GM19239 (cell line): ENCODE measurements around the gene BIRC7.

Experiments
- DNase-seq: peaks from one replicate; pipeline ENCODE4 v3.0.0; 2011; ENCODE audit warnings: low spot score; ENCODE audit not compliant: insufficient read length
- FAIRE-seq: peaks from 2 replicates; lab custom pipeline; 2011; peaks lifted over from hg19 to GRCh38; lab: Jason Lieb, UNC

Gene BIRC7

DNA sequence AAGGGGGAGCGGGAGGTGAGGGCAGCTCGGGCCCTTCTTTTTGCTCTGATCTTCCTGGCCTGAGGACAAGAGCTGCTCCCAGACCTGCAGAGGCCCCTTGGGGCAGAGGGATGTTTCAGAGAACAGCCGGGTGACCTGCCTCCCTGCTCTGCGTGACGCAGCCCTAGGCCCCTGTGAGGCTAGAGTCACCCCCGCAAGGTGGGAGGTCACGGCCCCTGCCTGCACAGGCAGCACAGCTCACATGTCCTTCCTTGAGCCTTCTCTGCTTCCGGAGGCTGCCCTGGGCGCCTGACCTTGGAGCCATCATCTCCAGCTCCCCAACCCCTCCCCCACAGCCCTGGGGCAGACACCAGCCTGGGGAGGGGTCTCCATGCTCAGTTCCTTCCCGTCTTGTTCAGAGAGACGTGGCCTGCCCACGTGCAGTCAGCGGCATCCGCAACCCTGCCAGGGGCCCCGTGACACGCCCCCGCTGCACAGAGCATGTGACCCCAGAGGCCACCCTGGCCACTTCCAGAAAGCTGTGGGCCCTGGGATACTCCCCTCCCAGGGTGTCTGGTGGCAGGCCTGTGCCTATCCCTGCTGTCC is at the start of gene BIRC7:
BIRC7 (plus strand) TSS at position 507 of the 585 bp plus-strand sequence. CDS start 192 bp downstream, outside the sequence.
- DNase-seq (no peak), FAIRE-seq (no peak)

GRCh38 chr20:63186084-63186483 is 49.6 kb upstream of the BIRC7 start:
- FAIRE-seq (no peak), DNase-seq (no peak)

DNA sequence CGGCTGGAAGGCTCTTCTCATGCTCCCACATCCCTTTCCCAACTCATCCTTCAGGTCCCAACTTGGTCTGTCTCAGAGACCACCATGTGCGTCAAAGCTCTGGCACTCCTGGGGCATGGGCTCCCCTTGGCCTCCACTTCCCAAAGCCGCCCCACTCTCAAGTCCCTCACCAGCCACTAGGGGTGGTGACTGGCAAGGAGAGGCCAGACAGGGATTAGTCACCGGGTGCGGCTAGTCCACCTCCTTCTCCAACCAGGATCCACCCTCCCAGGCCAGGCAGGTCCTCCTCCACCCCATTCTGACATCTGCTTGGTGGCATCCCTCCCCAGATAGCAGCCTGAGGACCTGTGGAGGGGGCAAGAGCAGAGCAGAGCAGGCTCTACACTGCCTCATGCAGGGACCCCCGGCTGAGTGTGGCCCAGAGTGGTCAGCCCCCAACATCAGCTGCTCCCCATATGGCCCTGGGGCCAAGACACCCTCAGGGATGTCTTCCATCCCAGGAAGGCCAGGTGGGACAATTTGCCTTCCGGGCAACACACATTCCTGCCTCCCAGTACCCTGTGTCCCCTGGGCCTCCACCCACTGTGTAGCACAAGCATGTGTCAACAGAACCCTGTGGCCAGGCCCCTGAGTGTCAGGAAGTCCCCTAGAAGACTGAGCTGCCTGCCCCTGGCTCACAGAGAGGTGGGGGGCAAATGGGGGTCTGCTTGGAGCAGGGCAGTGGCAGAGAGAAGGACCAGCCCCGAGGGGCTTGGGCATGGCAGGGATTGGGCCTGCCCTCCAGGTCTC is 49.0 kb upstream of the BIRC7 start:
- no peak for DNase-seq
- no peak for FAIRE-seq

DNA sequence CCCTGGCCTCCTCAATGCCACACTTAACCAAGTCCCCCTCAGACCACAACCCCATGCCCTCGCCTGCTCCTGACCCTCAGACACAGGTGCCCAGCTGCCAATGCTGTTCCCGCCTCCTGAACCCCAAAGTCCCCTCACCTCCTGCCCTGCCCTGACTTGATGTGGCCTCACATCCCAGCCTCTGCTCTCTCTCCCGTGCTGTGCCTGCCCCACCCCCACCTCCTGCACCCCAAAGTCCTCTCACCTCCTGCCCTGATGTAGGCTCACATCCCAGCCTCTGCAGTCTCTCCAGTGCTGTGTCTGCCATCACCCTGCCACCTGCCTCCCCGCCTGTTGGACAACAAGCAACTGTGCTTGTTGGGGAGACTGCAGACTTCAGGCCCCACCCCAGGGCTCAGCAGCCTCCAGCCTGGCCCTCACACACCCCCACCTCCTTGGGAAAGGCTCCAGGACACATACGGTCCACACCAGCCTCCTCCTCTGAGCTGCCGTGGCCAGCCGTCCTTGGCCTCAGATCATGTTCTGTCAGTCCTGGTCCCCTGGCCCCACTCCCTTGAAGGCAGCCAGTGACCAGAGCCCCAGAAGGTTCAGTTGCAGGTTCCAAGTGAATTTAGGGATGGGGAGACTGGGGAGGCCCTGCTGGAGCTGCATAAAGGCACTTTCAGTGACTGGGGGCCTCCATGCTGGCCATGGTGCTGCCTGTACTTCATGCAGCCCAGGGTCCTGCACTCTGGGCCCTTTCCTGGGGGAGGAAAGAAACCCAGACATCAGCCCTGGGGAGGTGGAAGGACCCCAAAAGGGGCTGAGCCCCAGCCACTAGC is 48.2 kb upstream of the BIRC7 start:
- FAIRE-seq (no peak), DNase-seq (no peak)

DNA sequence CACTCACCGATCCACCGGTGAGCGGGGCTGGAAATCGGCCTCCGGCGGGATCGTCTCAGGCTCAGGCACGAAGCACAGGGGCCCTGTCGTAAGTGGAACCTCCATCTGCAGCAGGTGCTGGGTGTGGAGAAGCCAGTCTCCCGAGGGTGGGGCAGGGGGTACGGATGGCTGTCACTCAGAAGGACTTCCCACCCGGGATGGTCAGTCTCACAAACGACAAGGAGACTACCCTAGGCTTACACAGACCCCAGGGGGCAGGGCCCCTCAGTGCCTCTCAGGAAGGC is 47.6 kb upstream of the BIRC7 start:
- DNase-seq: no peak
- no peak for FAIRE-seq

- DNase-seq: no peak
Measured at GRCh38 chr20:63188641-63189321, 46.9 kb upstream of the BIRC7 start.

GRCh38 chr20:63189322-63189642 is 46.4 kb upstream of the BIRC7 start:
- no peak for DNase-seq
- FAIRE-seq: no peak

More at GRCh38 chr20:63188641-63189321, 46.9 kb upstream of the BIRC7 start:
- FAIRE-seq: no peak

- no peak for FAIRE-seq
Measured at GRCh38 chr20:63189846-63190559, 45.7 kb upstream of the BIRC7 start.

DNA sequence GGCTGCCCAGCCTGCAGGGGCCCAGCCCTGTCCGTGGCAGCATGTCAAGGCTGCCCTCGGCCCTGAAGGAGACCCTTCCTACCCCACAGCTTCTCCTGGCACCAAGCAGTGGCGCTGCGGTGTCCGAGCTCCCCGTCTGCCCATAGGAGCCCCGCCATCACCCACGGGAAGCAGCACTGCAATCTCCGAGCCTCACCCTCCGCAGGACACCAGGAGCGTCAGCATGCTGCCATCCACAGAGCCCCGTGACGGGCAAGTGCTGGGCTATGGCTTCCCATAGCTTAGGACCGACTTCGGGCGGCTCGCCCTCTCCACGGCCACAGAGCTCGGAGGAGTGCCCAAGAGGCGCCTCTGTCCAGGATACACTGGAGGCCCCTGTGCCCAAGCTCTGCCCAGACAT is 44.9 kb upstream of the BIRC7 start:
- FAIRE-seq: no peak

More at GRCh38 chr20:63189846-63190559, 45.7 kb upstream of the BIRC7 start:
- no peak for DNase-seq

GRCh38 chr20:63191400-63191799 is 44.3 kb upstream of the BIRC7 start:
- FAIRE-seq: no peak

More for the DNA sequence above, 44.9 kb upstream of the BIRC7 start:
- no peak for DNase-seq

GRCh38 chr20:63192721-63193120 is 43.0 kb upstream of the BIRC7 start:
- no peak for FAIRE-seq

More at GRCh38 chr20:63191400-63191799, 44.3 kb upstream of the BIRC7 start:
- DNase-seq: no peak

DNA sequence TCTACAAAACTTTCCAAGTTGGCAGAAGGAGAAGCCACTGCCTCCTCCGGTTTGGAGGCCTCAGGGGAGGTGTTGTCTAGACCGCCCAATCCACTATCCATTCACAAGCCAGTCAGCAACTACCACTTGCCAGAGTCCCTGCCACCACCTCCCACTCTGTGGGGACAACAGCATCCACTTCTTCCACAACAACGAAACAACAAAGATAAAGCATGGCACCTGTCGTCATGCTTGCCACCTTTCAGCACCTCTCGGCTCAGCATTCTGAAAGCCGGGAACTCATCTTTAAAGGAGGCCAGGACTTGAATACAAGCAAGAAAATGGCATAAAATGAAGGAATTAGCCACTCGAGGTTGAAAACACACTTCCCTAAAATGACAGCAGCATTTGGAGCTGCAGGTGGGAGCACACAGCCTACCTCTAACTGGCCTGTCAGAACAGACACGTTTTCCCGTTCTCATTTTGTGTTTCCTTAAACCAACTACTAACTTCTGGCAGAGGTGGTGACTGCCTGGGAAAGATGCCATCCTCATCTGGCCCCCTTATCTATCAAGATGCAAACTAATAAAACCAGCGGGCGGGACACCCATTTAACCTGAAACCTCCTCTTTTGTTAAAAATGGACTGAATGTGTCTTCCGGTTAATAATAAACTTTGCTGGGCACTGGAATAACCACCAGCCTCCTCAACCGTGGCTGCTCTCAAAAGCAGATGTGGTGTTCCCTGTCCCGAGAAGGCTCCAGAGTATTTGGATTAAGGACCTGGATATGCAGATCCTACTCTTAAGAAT is 41.5 kb upstream of the BIRC7 start:
- FAIRE-seq: no peak
- DNase-seq: no peak

More at GRCh38 chr20:63192721-63193120, 43.0 kb upstream of the BIRC7 start:
- no peak for DNase-seq

GRCh38 chr20:63194797-63195173 is 40.9 kb upstream of the BIRC7 start:
- FAIRE-seq (no peak), DNase-seq (no peak)

- DNase-seq: no peak
- FAIRE-seq: no peak
Measured at GRCh38 chr20:63196768-63197470, 38.8 kb upstream of the BIRC7 start.

GRCh38 chr20:63198606-63199005 is 37.1 kb upstream of the BIRC7 start:
- DNase-seq: no peak
- no peak for FAIRE-seq

DNA sequence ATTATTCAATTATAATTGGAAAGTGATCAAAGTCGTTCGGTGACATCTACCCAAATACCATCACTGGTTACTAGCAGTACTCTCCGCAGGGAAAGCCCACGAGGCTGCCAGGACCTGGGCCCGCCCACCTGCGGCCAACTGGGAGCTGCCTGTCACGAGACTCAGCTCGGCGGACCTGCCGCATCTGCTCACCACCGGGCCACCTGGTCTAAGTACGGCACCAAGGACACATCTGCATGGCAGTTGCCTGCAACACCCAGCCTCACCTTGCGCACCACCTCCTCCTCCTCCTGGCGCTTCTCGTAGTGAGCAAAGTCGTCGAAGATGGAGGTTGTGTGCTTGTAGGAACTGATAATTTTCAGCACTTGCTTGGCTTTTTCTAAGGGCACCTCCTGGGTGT is 33.7 kb upstream of the BIRC7 start:
- no peak for FAIRE-seq
- DNase-seq: no peak

GRCh38 chr20:63202811-63203526 is 32.7 kb upstream of the BIRC7 start:
- no peak for DNase-seq
- no peak for FAIRE-seq

DNA sequence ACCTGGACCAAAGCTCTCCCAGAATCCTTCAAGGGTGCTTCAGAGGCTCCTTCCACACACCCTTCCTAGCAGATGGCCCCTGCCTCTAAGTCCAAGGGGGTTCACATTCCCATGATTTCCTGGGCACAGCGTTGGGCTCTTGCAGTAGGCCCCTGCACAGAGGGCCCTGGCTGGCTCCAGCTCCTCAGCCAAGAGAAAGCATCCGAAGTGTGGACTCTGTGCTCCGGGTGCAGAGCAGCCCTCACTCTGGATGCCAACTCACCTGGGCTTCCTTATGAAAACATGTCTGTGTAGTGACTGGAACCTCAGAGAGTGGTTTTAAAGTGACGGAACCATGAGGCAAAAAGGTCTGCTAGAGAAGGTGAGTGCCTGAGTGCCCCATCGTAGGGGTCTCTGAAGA is 31.3 kb upstream of the BIRC7 start:
- FAIRE-seq (no peak), DNase-seq (no peak)
